ENCODE data around the gene ITGA3. TPM values are rescaled to one million over a fixed set of nuclear protein-coding genes. Genes with fewer than 3 reads are reported as not detected.

The ITGA3 gene
- total and polyA plus RNA-seq, 2 of the 13 experiments (the other 11 are each of a cell fraction or from before 2014, with no cell fraction given), result 0.48 to 0.69 TPM

DNA sequence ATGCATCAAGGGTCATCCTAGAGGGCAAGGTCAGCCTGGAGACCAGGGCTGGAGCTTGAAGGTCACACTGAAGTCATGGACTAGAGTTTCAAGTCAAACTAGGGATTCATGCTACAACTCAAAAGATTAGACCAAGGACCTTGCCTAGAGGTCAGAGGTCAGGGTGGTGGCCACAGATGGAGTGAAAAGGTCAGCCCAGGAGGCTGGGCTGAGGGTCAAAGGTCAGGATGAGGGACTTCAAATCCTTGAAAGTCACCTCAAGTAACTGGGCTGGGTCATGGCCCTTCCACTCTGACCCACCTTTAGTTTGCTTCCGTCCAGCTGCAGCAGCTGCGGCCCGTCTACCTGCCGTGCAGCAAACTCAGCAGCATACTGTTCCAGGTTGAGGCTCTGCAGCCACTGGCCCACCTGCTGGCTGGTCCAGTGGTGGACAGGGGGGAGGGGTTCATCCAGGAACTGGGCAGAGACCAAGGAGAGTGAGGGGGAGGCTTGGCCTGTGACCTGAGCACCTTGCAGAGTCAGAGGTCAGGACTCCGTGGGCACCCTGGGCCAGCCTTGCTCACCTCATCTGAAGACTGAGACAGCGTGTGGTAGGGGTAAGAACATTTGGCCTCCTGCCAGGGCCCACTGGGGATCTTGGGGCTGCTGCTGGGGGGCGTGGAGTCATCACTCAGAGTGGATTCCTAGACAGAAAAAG lies 57.9 kb downstream of the ITGA3 start (continued):
- TF ChIP-seq CREM (IDR thresholded peaks at IDR 0.05) (no peak), CREM (CRISPR knock-in tag; IDR thresholded peaks at IDR 0.05) (no peak), RELA (CRISPR knock-in tag; IDR thresholded peaks at IDR 0.05) (no peak), SETDB1 (CRISPR knock-in tag; IDR thresholded peaks at IDR 0.05; ENCODE audit: borderline replicate concordance) (no peak), ZNF713 (CRISPR knock-in tag; IDR thresholded peaks at IDR 0.05) (no peak), ZNF776 (CRISPR knock-in tag; IDR thresholded peaks at IDR 0.05) (no peak), ZSCAN21 (CRISPR knock-in tag; IDR thresholded peaks at IDR 0.05; ENCODE audit: borderline replicate concordance) (peak; percentile 19; the same call in 1 of the 2 replicates), NFIB (CRISPR knock-in tag; IDR thresholded peaks at IDR 0.05; ENCODE audit: borderline replicate concordance) (no peak), MTA3 (CRISPR knock-in tag; IDR thresholded peaks at IDR 0.05) (no peak), STAT5B (CRISPR knock-in tag; IDR thresholded peaks at IDR 0.05) (no peak), KDM6A (CRISPR knock-in tag; IDR thresholded peaks at IDR 0.05; ENCODE audit: low read depth) (no peak), GZF1 (CRISPR knock-in tag; IDR thresholded peaks at IDR 0.05) (no peak), BORCS8-MEF2B (CRISPR knock-in tag; IDR thresholded peaks at IDR 0.05) (no peak), EHMT2 (IDR thresholded peaks at IDR 0.05; ENCODE audit: borderline replicate concordance, low read depth, low read length) (no peak), ZNF816 (CRISPR knock-in tag; IDR thresholded peaks at IDR 0.05; ENCODE audit: borderline replicate concordance) (no peak), ZMYM3 (CRISPR knock-in tag; IDR thresholded peaks at IDR 0.05) (no peak), ZNF292 (CRISPR knock-in tag; IDR thresholded peaks at IDR 0.05; ENCODE audit: borderline replicate concordance, low read depth) (no peak), U2AF1 (optimal IDR thresholded peaks at IDR 0.05; ENCODE audit: low read depth, low read length) (no peak), ZNF570 (CRISPR knock-in tag; IDR thresholded peaks at IDR 0.05; ENCODE audit: borderline replicate concordance) (no peak), PLRG1 (conservative IDR thresholded peaks at IDR 0.05) (no peak), ZNF451 (CRISPR knock-in tag; IDR thresholded peaks at IDR 0.05) (0 out of 2 replicates have a peak, but pooled peaks have one; percentile 12), RORA (CRISPR knock-in tag; IDR thresholded peaks at IDR 0.05) (no peak), ZMYM4 (CRISPR knock-in tag; IDR thresholded peaks at IDR 0.05) (no peak), ZIK1 (CRISPR knock-in tag; IDR thresholded peaks at IDR 0.05; ENCODE audit: borderline replicate concordance, low read depth) (no peak), MAFK (conservative IDR thresholded peaks at IDR 0.05 in 1 of 2, IDR thresholded peaks at IDR 0.05 in 1 of 2; ENCODE audit: low read length in 2 of 2) (no peak), ZNF230 (CRISPR knock-in tag; IDR thresholded peaks at IDR 0.05) (no peak), ZC3H13 (CRISPR knock-in tag; IDR thresholded peaks at IDR 0.05) (0 out of 2 replicates have a peak, but pooled peaks have one; percentile 11), FIP1L1 (IDR thresholded peaks at IDR 0.05; ENCODE audit: borderline replicate concordance, insufficient read depth, low read depth, low read length) (no peak)
- TF ChIP-seq, protein P1, sequence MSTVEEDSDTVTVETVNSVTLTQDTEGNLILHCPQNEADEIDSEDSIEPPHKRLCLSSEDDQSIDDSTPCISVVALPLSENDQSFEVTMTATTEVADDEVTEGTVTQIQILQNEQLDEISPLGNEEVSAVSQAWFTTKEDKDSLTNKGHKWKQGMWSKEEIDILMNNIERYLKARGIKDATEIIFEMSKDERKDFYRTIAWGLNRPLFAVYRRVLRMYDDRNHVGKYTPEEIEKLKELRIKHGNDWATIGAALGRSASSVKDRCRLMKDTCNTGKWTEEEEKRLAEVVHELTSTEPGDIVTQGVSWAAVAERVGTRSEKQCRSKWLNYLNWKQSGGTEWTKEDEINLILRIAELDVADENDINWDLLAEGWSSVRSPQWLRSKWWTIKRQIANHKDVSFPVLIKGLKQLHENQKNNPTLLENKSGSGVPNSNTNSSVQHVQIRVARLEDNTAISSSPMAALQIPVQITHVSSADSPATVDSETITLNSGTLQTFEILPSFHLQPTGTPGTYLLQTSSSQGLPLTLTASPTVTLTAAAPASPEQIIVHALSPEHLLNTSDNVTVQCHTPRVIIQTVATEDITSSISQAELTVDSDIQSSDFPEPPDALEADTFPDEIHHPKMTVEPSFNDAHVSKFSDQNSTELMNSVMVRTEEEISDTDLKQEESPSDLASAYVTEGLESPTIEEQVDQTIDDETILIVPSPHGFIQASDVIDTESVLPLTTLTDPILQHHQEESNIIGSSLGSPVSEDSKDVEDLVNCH (CRISPR knock-in tag; IDR thresholded peaks at IDR 0.05), result no peak
- TF ChIP-seq, protein P2, sequence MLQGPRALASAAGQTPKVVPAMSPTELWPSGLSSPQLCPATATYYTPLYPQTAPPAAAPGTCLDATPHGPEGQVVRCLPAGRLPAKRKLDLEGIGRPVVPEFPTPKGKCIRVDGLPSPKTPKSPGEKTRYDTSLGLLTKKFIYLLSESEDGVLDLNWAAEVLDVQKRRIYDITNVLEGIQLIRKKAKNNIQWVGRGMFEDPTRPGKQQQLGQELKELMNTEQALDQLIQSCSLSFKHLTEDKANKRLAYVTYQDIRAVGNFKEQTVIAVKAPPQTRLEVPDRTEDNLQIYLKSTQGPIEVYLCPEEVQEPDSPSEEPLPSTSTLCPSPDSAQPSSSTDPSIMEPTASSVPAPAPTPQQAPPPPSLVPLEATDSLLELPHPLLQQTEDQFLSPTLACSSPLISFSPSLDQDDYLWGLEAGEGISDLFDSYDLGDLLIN (CRISPR knock-in tag; IDR thresholded peaks at IDR 0.05; ENCODE audit: borderline replicate concordance), result no peak
